Esophagus squamous epithelium (tissue), 5 donors: ENCODE measurements around the gene C1QL1. TPM values are rescaled to one million over a fixed set of nuclear protein-coding genes. Genes with fewer than 3 reads are reported as not detected.
"Not testable (repeated sequence)": the region's sequence is repeated elsewhere in the genome, so short reads cannot be mapped to it uniquely, and the experiment has no call there.

Experiments used
- DNase-seq: peaks from one replicate; lab custom pipeline; 2025; lab: John Stamatoyannopoulos, UW
- H3K27ac ChIP-seq, 4 donors: fragments of 200-600 bp; sonication (generic); one replicate each; pipeline ENCODE4 v1.5.1; 2016 to 2019; ENCODE audit warnings: mild to moderate bottlenecking in 1 of 4
- H3K27me3 ChIP-seq, 4 donors: fragments of 200-600 bp; sonication (generic); 1 replicate in 3 of 4; 2 replicates in 1 of 4; pipeline versions ENCODE4 v1.5.1 to v1.6.0; 2017 to 2021; ENCODE audit warnings: antibody characterized with exemption in 1 of 4
- H3K36me3 ChIP-seq, 3 donors: fragments of 200-600 bp; sonication (generic); one replicate each; pipeline ENCODE4 v1.5.1; 2016 to 2019
- H3K4me1 ChIP-seq, 3 donors: fragments of 200-600 bp; sonication (generic); one replicate each; pipeline ENCODE4 v1.5.1; 2017 to 2019
- H3K4me3 ChIP-seq, 4 donors: fragments of 200-600 bp; sonication (generic); 1 replicate in 3 of 4; 2 replicates in 1 of 4; pipeline ENCODE4 v1.5.1; 2016 to 2019; ENCODE audit warnings: mild to moderate bottlenecking in 2 of 4, moderate library complexity in 1 of 4
- H3K9me3 ChIP-seq, 3 donors: fragments of 200-600 bp; sonication (generic); one replicate each; pipeline ENCODE4 v1.5.1; 2016 to 2019
- CTCF ChIP-seq, 6 experiments: fragments of 450-650 bp in 4 of 6; fragments of 200-600 bp in 2 of 6; sonication (generic) in 2 of 6; IDR thresholded peaks; one replicate each; pipeline ENCODE4 v1.5.1; 2016 to 2019; ENCODE audit warnings: antibody characterized with exemption in 6 of 6, mild to moderate bottlenecking in 4 of 6, moderate library complexity in 4 of 6
- POLR2A ChIP-seq, 4 donors: fragments of 450-650 bp; IDR thresholded peaks; one replicate each; pipeline ENCODE4 v1.6.1; 2017; ENCODE audit warnings: antibody characterized with exemption in 4 of 4, mild to moderate bottlenecking in 4 of 4, moderate library complexity in 3 of 4
- WGBS, 2 donors: methylation state at CpG; one replicate each; pipeline ENCODE4 v1.1.5; 2018; 5-methylcytosine and 5-hydroxymethylcytosine counted together
- intact Hi-C: fragments of 100-400 bp; cut with DNase I; formaldehyde crosslinking; loops from one replicate; pipeline ENCODE4 v1.15.0; 2022
- total RNA-seq, 4 donors: library from RNA; depleted of rRNA; stranded (reverse); fragments of >200 nt; gene quantifications; one replicate each; pipeline ENCODE4 v1.1.0, GENCODE V29; 2016
- donor health status: DM: yes; HTN: yes; CAD: no.

Gene C1QL1
- total RNA-seq, 4 donors from 2014 or later = 0.35 to 2.3 (median 0.70) TPM; not detected in 1

- TF ChIP-seq POLR2A (IDR thresholded peaks at IDR 0.05) (peak in 1 of 4 donors; percentile 76), CTCF (IDR thresholded peaks at IDR 0.05) (no peak)
- DNase-seq = peak; percentile 78
- H3K4me3 ChIP-seq = peak within 1 kb of the TSS; percentile 42 to 79 (median 66)
- peaks cover 8 to 22% (median 11%) of the 10 kb centered on the region in 3 donors for H3K4me1 ChIP-seq
- 3 to 7% methylated on average over 17 to 28 of the region's 62 CpGs for WGBS, 2 donors
- intact Hi-C loops = no loop called here
- no peaks in the 10 kb centered on the region for H3K9me3 ChIP-seq
- no peaks in the 10 kb centered on the region for H3K36me3 ChIP-seq
- peak within 1 kb of the TSS; percentile 51 to 73 (median 59) for H3K27ac ChIP-seq
- no peaks in the 10 kb centered on the region for H3K27me3 ChIP-seq
These were observed 20.4 kb downstream of the C1QL1 start, which contains the start of gene KIF18B for GRCh38 chr17:44947461-44948314. Gene KIF18B, minus strand, starts transcription at chr17:44947773. Its CDS starts 11,429 bp downstream, at chr17:44936344.

- H3K27ac ChIP-seq, H3K9me3 ChIP-seq, H3K27me3 ChIP-seq, DNase-seq, H3K4me3 ChIP-seq, H3K36me3 ChIP-seq, intact Hi-C loops: not testable (repeated sequence)
- H3K4me1 ChIP-seq = peaks cover 8 to 35% (median 11%) of the 10 kb centered on the region in 3 donors
- 80 to 93% methylated on average over 3 to 9 of the region's 10 CpGs for WGBS, 2 donors
These were observed 22.5 kb downstream of the C1QL1 start for GRCh38 chr17:44945652-44946051.

GRCh38 chr17:44942456-44942855 lies 25.6 kb downstream of the C1QL1 start:
- no peaks in the 10 kb centered on the region for H3K36me3 ChIP-seq
- TF ChIP-seq POLR2A (IDR thresholded peaks at IDR 0.05) = no peak
- TF ChIP-seq CTCF (IDR thresholded peaks at IDR 0.05) = no peak
- peaks cover 4 to 27% (median 5%) of the 10 kb centered on the region in 3 donors for H3K4me1 ChIP-seq
- H3K4me3 ChIP-seq = no peak overlapping the region
- no peak overlapping the region for H3K27ac ChIP-seq
- WGBS, 2 donors = 65 to 75% methylated on average over 4 of the region's 4 CpGs
- peaks cover 0 to 6% (median 0%) of the 10 kb centered on the region in 3 donors for H3K9me3 ChIP-seq
- no peaks in the 10 kb centered on the region for H3K27me3 ChIP-seq
- intact Hi-C loops = no loop called here
- no peak for DNase-seq

GRCh38 chr17:44941712-44942331 lies 26.3 kb downstream of the C1QL1 start:
- no peak overlapping the region for H3K27ac ChIP-seq
- peaks cover 0 to 6% (median 0%) of the 10 kb centered on the region in 3 donors for H3K9me3 ChIP-seq
- no peaks in the 10 kb centered on the region for H3K36me3 ChIP-seq
- no peaks in the 10 kb centered on the region for H3K27me3 ChIP-seq
- peaks cover 0 to 20% (median 0%) of the 10 kb centered on the region in 3 donors for H3K4me1 ChIP-seq
- no peak overlapping the region for H3K4me3 ChIP-seq
- intact Hi-C loops = no loop called here
- TF ChIP-seq CTCF (IDR thresholded peaks at IDR 0.05) (no peak), POLR2A (IDR thresholded peaks at IDR 0.05) (no peak)
- DNase-seq = no peak
- WGBS, 2 donors = 56 to 72% methylated on average over 8 to 9 of the region's 9 CpGs

GRCh38 chr17:44940768-44941167 lies 27.3 kb downstream of the C1QL1 start:
- intact Hi-C loops = no loop called here
- H3K27ac ChIP-seq = no peak overlapping the region
- H3K4me1 ChIP-seq = peaks cover 0 to 14% (median 0%) of the 10 kb centered on the region in 3 donors
- 77 to 86% methylated on average over 1 of the region's 1 CpG for WGBS, 2 donors
- no peak for TF ChIP-seq POLR2A (IDR thresholded peaks at IDR 0.05)
- no peak for TF ChIP-seq CTCF (IDR thresholded peaks at IDR 0.05)
- H3K27me3 ChIP-seq = no peaks in the 10 kb centered on the region
- H3K9me3 ChIP-seq = peaks cover 0 to 6% (median 0%) of the 10 kb centered on the region in 3 donors
- H3K36me3 ChIP-seq = peaks cover 0 to 3% (median 0%) of the 10 kb centered on the region in 3 donors
- DNase-seq = no peak
- no peak overlapping the region for H3K4me3 ChIP-seq
